Hepatocyte (in vitro differentiated cells): Measurements from ENCODE around the gene WHAMM.

Experiments
- EZH2 ChIP-seq: fragments of 200-600 bp; sonication (generic); IDR thresholded peaks from 2 replicates; pipeline ENCODE4 v1.6.1; 2016; ENCODE audit warnings: antibody characterized with exemption, mild to moderate bottlenecking, borderline replicate concordance
- EZH2phosphoT487 ChIP-seq: fragments of 200-600 bp; sonication (generic); IDR thresholded peaks from one replicate; pipeline ENCODE4 v1.6.1; 2018; ENCODE audit warnings: antibody characterized with exemption, mild to moderate bottlenecking, low read depth, moderate library complexity; ENCODE audit not compliant: unreplicated experiment, severe bottlenecking
- TF ChIP-seq, protein P1 (sequence below): fragments of 200-600 bp; sonication (generic); IDR thresholded peaks from 2 replicates; pipeline ENCODE4 v1.5.1; 2016; ENCODE audit warnings: antibody characterized with exemption, mild to moderate bottlenecking; ENCODE audit not compliant: poor library complexity

DNA sequence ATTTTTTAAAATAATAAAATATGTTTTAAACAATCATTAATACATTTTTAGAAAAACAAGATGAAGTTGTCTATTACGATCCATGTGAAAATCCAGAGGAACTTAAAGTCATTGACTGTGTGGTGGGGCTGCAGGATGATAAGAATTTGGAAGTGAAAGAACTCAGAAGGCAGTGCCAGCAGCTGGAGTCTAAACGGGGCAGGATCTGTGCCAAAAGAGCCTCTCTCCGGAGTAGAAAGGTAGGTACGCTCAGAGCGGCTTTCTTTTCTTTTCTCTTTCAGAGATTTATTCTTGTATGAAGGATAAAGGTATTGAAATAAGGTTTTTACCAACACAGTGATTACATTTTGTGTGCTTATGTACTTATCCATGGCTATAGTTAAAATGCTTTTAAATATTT is 13.6 kb downstream of the WHAMM start:
- TF ChIP-seq, protein P1, sequence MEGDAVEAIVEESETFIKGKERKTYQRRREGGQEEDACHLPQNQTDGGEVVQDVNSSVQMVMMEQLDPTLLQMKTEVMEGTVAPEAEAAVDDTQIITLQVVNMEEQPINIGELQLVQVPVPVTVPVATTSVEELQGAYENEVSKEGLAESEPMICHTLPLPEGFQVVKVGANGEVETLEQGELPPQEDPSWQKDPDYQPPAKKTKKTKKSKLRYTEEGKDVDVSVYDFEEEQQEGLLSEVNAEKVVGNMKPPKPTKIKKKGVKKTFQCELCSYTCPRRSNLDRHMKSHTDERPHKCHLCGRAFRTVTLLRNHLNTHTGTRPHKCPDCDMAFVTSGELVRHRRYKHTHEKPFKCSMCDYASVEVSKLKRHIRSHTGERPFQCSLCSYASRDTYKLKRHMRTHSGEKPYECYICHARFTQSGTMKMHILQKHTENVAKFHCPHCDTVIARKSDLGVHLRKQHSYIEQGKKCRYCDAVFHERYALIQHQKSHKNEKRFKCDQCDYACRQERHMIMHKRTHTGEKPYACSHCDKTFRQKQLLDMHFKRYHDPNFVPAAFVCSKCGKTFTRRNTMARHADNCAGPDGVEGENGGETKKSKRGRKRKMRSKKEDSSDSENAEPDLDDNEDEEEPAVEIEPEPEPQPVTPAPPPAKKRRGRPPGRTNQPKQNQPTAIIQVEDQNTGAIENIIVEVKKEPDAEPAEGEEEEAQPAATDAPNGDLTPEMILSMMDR, result no peak
- TF ChIP-seq EZH2, result no peak
- no peak for TF ChIP-seq EZH2phosphoT487
